NCI-H2196 (cell line): ENCODE measurements around the gene TSHZ2.
"Not testable (repeated sequence)": the region's sequence is repeated elsewhere in the genome, so short reads cannot be mapped to it uniquely, and the experiment has no call there.

ENCODE experiments used
- DNase-seq: peaks from one replicate; lab custom pipeline; 2025; ENCODE audit not compliant: unreplicated experiment; lab: John Stamatoyannopoulos, UW

TSHZ2 gene

GRCh38 chr20:53299831-53300230 is 327.7 kb downstream of the TSHZ2 start:
- no peak for DNase-seq

- no peak for DNase-seq
These were observed 329.7 kb downstream of the TSHZ2 start for GRCh38 chr20:53301869-53302268.

- no peak for DNase-seq
These were observed 330.7 kb downstream of the TSHZ2 start for GRCh38 chr20:53302695-53303412.

GRCh38 chr20:53303413-53303760 is 331.2 kb downstream of the TSHZ2 start:
- no peak for DNase-seq

GRCh38 chr20:53304146-53304545 is 332.0 kb downstream of the TSHZ2 start:
- no peak for DNase-seq

- no peak for DNase-seq
These were observed 334.1 kb downstream of the TSHZ2 start for GRCh38 chr20:53306192-53306805.

GRCh38 chr20:53307964-53308597 is 335.9 kb downstream of the TSHZ2 start:
- no peak for DNase-seq

- no peak for DNase-seq
These were observed 337.4 kb downstream of the TSHZ2 start for GRCh38 chr20:53309515-53309914.

GRCh38 chr20:53312957-53313356 is 340.8 kb downstream of the TSHZ2 start:
- no peak for DNase-seq

GRCh38 chr20:53316206-53316937 is 344.2 kb downstream of the TSHZ2 start:
- DNase-seq, result no peak

- DNase-seq, result no peak
These were observed 347.0 kb downstream of the TSHZ2 start for GRCh38 chr20:53319200-53319599.

- no peak for DNase-seq
These were observed 347.6 kb downstream of the TSHZ2 start for GRCh38 chr20:53319716-53320115.

- no peak for DNase-seq
These were observed 348.5 kb downstream of the TSHZ2 start for GRCh38 chr20:53320701-53321100.

GRCh38 chr20:53321596-53321995 is 349.4 kb downstream of the TSHZ2 start:
- no peak for DNase-seq

GRCh38 chr20:53322651-53323050 is 350.5 kb downstream of the TSHZ2 start:
- no peak for DNase-seq

- DNase-seq, result not testable (repeated sequence)
These were observed 351.3 kb downstream of the TSHZ2 start for GRCh38 chr20:53323460-53323859.

- no peak for DNase-seq
These were observed 352.7 kb downstream of the TSHZ2 start for GRCh38 chr20:53324816-53325215.

- DNase-seq, result no peak
These were observed 356.8 kb downstream of the TSHZ2 start for GRCh38 chr20:53328961-53329360.

- DNase-seq, result no peak
These were observed 357.6 kb downstream of the TSHZ2 start for GRCh38 chr20:53329781-53330180.

GRCh38 chr20:53330601-53331140 is 358.5 kb downstream of the TSHZ2 start:
- DNase-seq, result no peak

- DNase-seq, result no peak
These were observed 359.2 kb downstream of the TSHZ2 start for GRCh38 chr20:53331151-53331973.
